H1 (cell line): ENCODE results near the gene ZNF644. TPM values are rescaled to one million over a fixed set of nuclear protein-coding genes. Genes with fewer than 3 reads are reported as not detected.

Source experiments
- CTCF ChIA-PET: fragments of 300-600 bp; sonication (Branson Sonifier 250); formaldehyde crosslinking; loops from one replicate; lab custom pipeline; 2021; ENCODE audit not compliant: partially characterized antibody; lab: Charles Lee
- POLR2A ChIA-PET: fragments of 300-600 bp; sonication (Branson Sonifier 250); formaldehyde crosslinking; loops from one replicate; lab custom pipeline; 2021; ENCODE audit warnings: inconsistent platforms; ENCODE audit not compliant: partially characterized antibody; lab: Charles Lee
- DNase-seq, 2 experiments: peaks; one replicate each; pipeline versions ENCODE4 v3.0.0 to v3.0.0-alpha.2; 2010 to 2022; ENCODE audit warnings: low spot score in 2 of 2, low read depth in 1 of 2, mixed read lengths in 1 of 2
- FAIRE-seq: peaks from 2 replicates; lab custom pipeline; 2011; peaks lifted over from hg19 to GRCh38; lab: Jason Lieb, UNC
- H2AFZ ChIP-seq: 2 replicates; pipeline ENCODE4 v1.8.1; 2012; ENCODE audit warnings: low read length, inconsistent platforms
- H2AK5ac ChIP-seq: 2 replicates; pipeline ENCODE4 v1.6.1; 2013; ENCODE audit warnings: low read depth, low read length
- H2BK120ac ChIP-seq: replicated peaks from 2 replicates; pipeline ENCODE3; 2013; ENCODE audit warnings: low read depth, low read length, inconsistent platforms
- H2BK12ac ChIP-seq: 2 replicates; pipeline ENCODE4 v1.6.1; 2013; ENCODE audit warnings: low read depth, low read length
- H2BK15ac ChIP-seq: 2 replicates; pipeline ENCODE4 v1.6.1; 2013; ENCODE audit warnings: low read length
- H2BK20ac ChIP-seq: 2 replicates; pipeline ENCODE4 v1.6.1; 2013; ENCODE audit warnings: low read length
- H2BK5ac ChIP-seq: 2 replicates; pipeline ENCODE4 v1.6.1; 2013; ENCODE audit warnings: low read depth, low read length
- H3K14ac ChIP-seq: 2 replicates; pipeline ENCODE4 v1.6.1; 2013; ENCODE audit warnings: inconsistent platforms; ENCODE audit not compliant: insufficient read length
- H3K18ac ChIP-seq: 2 replicates; pipeline ENCODE4 v1.6.1; 2013; ENCODE audit warnings: low read length; ENCODE audit errors: extremely low read depth
- H3K23ac ChIP-seq: 2 replicates; pipeline ENCODE4 v1.6.1; 2013; ENCODE audit warnings: inconsistent platforms; ENCODE audit not compliant: insufficient read length
- H3K23me2 ChIP-seq: 2 replicates; pipeline ENCODE4 v1.6.1; 2013; ENCODE audit warnings: low read depth, low read length
- H3K27ac ChIP-seq: 2 replicates; pipeline ENCODE4 v1.6.1; 2011; ENCODE audit warnings: low read depth, low read length, inconsistent platforms
- H3K27me3 ChIP-seq, 4 experiments: replicated peaks in 1 of 4; 1 replicate in 1 of 4; 2 replicates in 3 of 4; pipeline versions ENCODE4 v1.6.1 to v1.8.1; 2011 to 2013; ENCODE audit warnings: low read length in 3 of 4, mild to moderate bottlenecking in 3 of 4, inconsistent platforms in 2 of 4, mixed read lengths in 2 of 4, moderate library complexity in 1 of 4; ENCODE audit not compliant: control insufficient read depth in 3 of 4, insufficient read depth in 3 of 4; ENCODE audit errors: extremely low read depth in 1 of 4
- H3K36me3 ChIP-seq, 4 experiments: 2 replicates each; pipeline versions ENCODE4 v1.6.1 to v1.8.1; 2011 to 2013; ENCODE audit warnings: mild to moderate bottlenecking in 4 of 4, low read length in 3 of 4, moderate library complexity in 2 of 4, control low read depth in 1 of 4, inconsistent platforms in 1 of 4; ENCODE audit not compliant: insufficient read depth in 4 of 4, control insufficient read depth in 2 of 4
- H3K4ac ChIP-seq: replicated peaks from 2 replicates; pipeline ENCODE3; 2013; ENCODE audit warnings: low read length, low read depth, mixed read lengths, inconsistent platforms; ENCODE audit not compliant: insufficient read length
- H3K4me1 ChIP-seq, 4 experiments: replicated peaks in 1 of 4; 1 replicate in 1 of 4; 2 replicates in 3 of 4; pipeline versions ENCODE4 v1.6.1 to v1.8.1; 2011 to 2013; ENCODE audit warnings: low read length in 3 of 4, inconsistent platforms in 2 of 4, mixed read lengths in 1 of 4; ENCODE audit not compliant: insufficient read depth in 4 of 4, control insufficient read depth in 3 of 4
- H3K4me2 ChIP-seq, 2 experiments: 2 replicates each; pipeline versions ENCODE4 v1.6.1 to v1.8.1; 2011 to 2013; ENCODE audit warnings: low read depth in 2 of 2, low read length in 2 of 2, control low read depth in 1 of 2, inconsistent platforms in 1 of 2, mild to moderate bottlenecking in 1 of 2; ENCODE audit not compliant: insufficient read depth in 1 of 2
- H3K4me3 ChIP-seq, 4 experiments: fragments of 200-600, 300-600 bp in 1 of 4; sonication (generic), shearing (Covaris generic), sonication (Bioruptor Twin) in 1 of 4; 2 replicates each; pipeline versions ENCODE4 v1.5.1 to v1.8.1; 2011 to 2016; ENCODE audit warnings: low read length in 4 of 4, low read depth in 3 of 4, control low read depth in 2 of 4, inconsistent platforms in 2 of 4, mild to moderate bottlenecking in 2 of 4, mixed read lengths in 1 of 4, moderate library complexity in 1 of 4; ENCODE audit not compliant: insufficient read depth in 2 of 4; ENCODE audit errors: extremely low read depth in 1 of 4
- H3K56ac ChIP-seq: replicated peaks from 2 replicates; pipeline ENCODE3; 2013; ENCODE audit warnings: low read depth, mild to moderate bottlenecking, mixed read lengths, low read length, inconsistent platforms; ENCODE audit not compliant: insufficient read length
- H3K79me1 ChIP-seq: 2 replicates; pipeline ENCODE4 v1.6.1; 2013; ENCODE audit warnings: low read depth, low read length, control low read depth
- H3K79me2 ChIP-seq, 2 experiments: 2 replicates each; pipeline versions ENCODE4 v1.6.1 to v1.8.1; 2012 to 2013; ENCODE audit warnings: low read length in 2 of 2, mild to moderate bottlenecking in 2 of 2, inconsistent platforms in 1 of 2; ENCODE audit not compliant: insufficient read depth in 2 of 2, control insufficient read depth in 1 of 2
- H3K9ac ChIP-seq, 4 experiments: replicated peaks in 1 of 4; 1 replicate in 1 of 4; 2 replicates in 3 of 4; pipeline versions ENCODE4 v1.6.1 to v1.8.1; 2011 to 2013; ENCODE audit warnings: low read depth in 3 of 4, low read length in 3 of 4, control low read depth in 2 of 4, mild to moderate bottlenecking in 2 of 4, moderate library complexity in 2 of 4, inconsistent platforms in 1 of 4; ENCODE audit errors: extremely low read depth in 1 of 4
- H3K9me3 ChIP-seq, 2 experiments: 2 replicates each; pipeline versions ENCODE4 v1.6.1 to v1.8.1; 2012 to 2013; ENCODE audit warnings: mild to moderate bottlenecking in 2 of 2, moderate library complexity in 2 of 2, control low read depth in 1 of 2, inconsistent platforms in 1 of 2, low read depth in 1 of 2, low read length in 1 of 2, mixed read lengths in 1 of 2; ENCODE audit not compliant: insufficient read depth in 2 of 2
- H4K20me1 ChIP-seq, 2 experiments: replicated peaks in 1 of 2; 2 replicates each; pipeline versions ENCODE3 to v1.8.1; 2011 to 2013; ENCODE audit warnings: inconsistent platforms in 2 of 2, low read length in 2 of 2, mild to moderate bottlenecking in 1 of 2; ENCODE audit not compliant: insufficient read depth in 2 of 2, control insufficient read depth in 1 of 2
- H4K5ac ChIP-seq: 2 replicates; pipeline ENCODE4 v1.6.1; 2013; ENCODE audit warnings: low read length, low read depth, mixed read lengths, inconsistent platforms; ENCODE audit not compliant: insufficient read length
- H4K8ac ChIP-seq: 2 replicates; pipeline ENCODE4 v1.8.0; 2013; ENCODE audit warnings: mild to moderate bottlenecking, moderate library complexity, low read length, inconsistent platforms; ENCODE audit not compliant: insufficient read depth; ENCODE audit errors: extremely low read depth
- H4K91ac ChIP-seq: replicated peaks from 2 replicates; pipeline ENCODE3; 2013; ENCODE audit warnings: low read length, mixed read lengths, inconsistent platforms; ENCODE audit not compliant: insufficient read length
- GABPA ChIP-seq: IDR thresholded peaks from 2 replicates; pipeline ENCODE4 v1.6.1; 2011; ENCODE audit warnings: mild to moderate bottlenecking, low read length, moderate library complexity, borderline replicate concordance; ENCODE audit not compliant: insufficient read depth
- WGBS, 2 experiments: shearing (Covaris generic) in 1 of 2; methylation state at CpG; one replicate each; pipeline versions ENCODE4 v1.1.6 to v1.1.7; 2013 to 2015; ENCODE audit warnings: low lambda C conversion rate in 2 of 2, mixed read lengths in 2 of 2, inconsistent platforms in 1 of 2, low coverage in 1 of 2, missing lambda C conversion rate in 1 of 2; ENCODE audit not compliant: insufficient replicate concordance in 2 of 2, insufficient coverage in 1 of 2, insufficient read length in 1 of 2; ENCODE audit errors: extremely low coverage in 1 of 2, missing lambda C conversion rate in 1 of 2; 5-methylcytosine and 5-hydroxymethylcytosine counted together
- polyA plus RNA-seq, 7 experiments: library from polyadenylated mRNA; depleted of rRNA in 3 of 7; stranded (reverse) in 5 of 7; unstranded in 2 of 7; fragments of >200 nt in 5 of 7; fragments of 200-250 nt in 2 of 7; gene quantifications; 1 replicate in 5 of 7; 2 replicates in 1 of 7; 4 replicates in 1 of 7; pipeline versions ENCODE4 v1.2.1 to v1.2.3, GENCODE V29; 2011 to 2013; ENCODE audit warnings: missing spikeins in 2 of 7, mixed read lengths in 2 of 7
- total RNA-seq: library from RNA; stranded (reverse); fragmentation: NEBNext Ultra II Directional; extraction: Animal tissue kit (Norgen Biotek cat#: 25700); gene quantifications from 2 replicates; pipeline ENCODE4 v1.2.1, GENCODE V29; 2021

Gene ZNF644
- total and polyA plus RNA-seq, 2 of the 8 experiments (the other 6 are each of a cell fraction or from before 2014, with no cell fraction given) = 14.5 to 93.5 TPM

- H3K4me1 ChIP-seq = peaks cover 0 to 4% (median 0%) of the 10 kb centered on the region in 4 experiments; a peak in 2 of 7 replicates
- H2AFZ ChIP-seq = no peak overlapping the region
- H2BK20ac ChIP-seq = no peak overlapping the region
- WGBS, 2 experiments = 81% methylated on average over 2 of the region's 2 CpGs; no CpG with 5 or more reads in 1 of the 2 experiments
- POLR2A ChIA-PET = interaction anchor here (1.2 kb wide), 1 partner anchor 14 kb away, joined by 3 read pairs; no protein-coding TSS in a partner anchor
- no peak overlapping the region for H2BK15ac ChIP-seq
- peaks cover 6 to 14% of the 10 kb centered on the region in 2 experiments for H4K20me1 ChIP-seq
- H3K9me3 ChIP-seq = no peaks in the 10 kb centered on the region
- no peak overlapping the region for H3K4me2 ChIP-seq
- 0 out of 2 replicates have a peak, but pooled peaks cover 3% of the 10 kb centered on the region for H3K79me1 ChIP-seq
- H3K36me3 ChIP-seq = peaks cover 0 to 3% (median 1%) of the 10 kb centered on the region in 4 experiments; a peak in 3 of 8 replicates
- H3K56ac ChIP-seq = no peak overlapping the region
- TF ChIP-seq GABPA = no peak
- H3K4me3 ChIP-seq = no peak overlapping the region
- no peak overlapping the region for H3K9ac ChIP-seq
- no peak overlapping the region for H3K4ac ChIP-seq
- no peaks in the 10 kb centered on the region for H3K23me2 ChIP-seq
- no peak overlapping the region for H2BK5ac ChIP-seq
- no peak for FAIRE-seq
- no peaks in the 10 kb centered on the region for H3K27me3 ChIP-seq
- H3K14ac ChIP-seq = no peak overlapping the region
- no peak overlapping the region for H4K8ac ChIP-seq
- no peak overlapping the region for H3K18ac ChIP-seq
- CTCF ChIA-PET = interaction anchor here (1.8 kb wide), 1 partner anchor 221 kb away, joined by 5 read pairs; no protein-coding TSS in a partner anchor
- H4K5ac ChIP-seq = no peak overlapping the region
- no peak overlapping the region for H3K23ac ChIP-seq
- H4K91ac ChIP-seq = no peak overlapping the region
- no peak overlapping the region for H2AK5ac ChIP-seq
- H2BK120ac ChIP-seq = no peak overlapping the region
- peaks cover 0 to 99% of the 10 kb centered on the region in 2 experiments; a peak in 3 of 4 replicates for H3K79me2 ChIP-seq
- H3K27ac ChIP-seq = no peak overlapping the region
- no peak overlapping the region for H2BK12ac ChIP-seq
- no peak for DNase-seq
Observed at GRCh38 chr1:90951009-90951408, 70.8 kb downstream of the ZNF644 start.
